Glomerular endothelial cell (primary cell): Measurements from ENCODE around the gene NBPF1. TPM values are rescaled to one million over a fixed set of nuclear protein-coding genes. Genes with fewer than 3 reads are reported as not detected.
"Not testable (repeated sequence)": the region's sequence is repeated elsewhere in the genome, so short reads cannot be mapped to it uniquely, and the experiment has no call there.

Experiments
- DNase-seq: peaks from one replicate; pipeline ENCODE4 v3.0.0-alpha.2; 2011; ENCODE audit warnings: low read depth, low spot score; ENCODE audit errors: extremely low read depth
- total RNA-seq: library from RNA; depleted of rRNA; stranded (reverse); fragments of >200 nt; gene quantifications from 2 replicates; pipeline ENCODE4 v1.2.3, GENCODE V29; 2015

NBPF1 gene
- total RNA-seq, 1 donor from 2014 or later, result 24.0 TPM

- not testable (repeated sequence) for DNase-seq
Observed at GRCh38 chr1:16607853-16608815, 5.2 kb downstream of the NBPF1 start.

- DNase-seq, result no peak
Observed at GRCh38 chr1:16607433-16607851, 5.9 kb downstream of the NBPF1 start.

GRCh38 chr1:16606666-16607432 lies 6.5 kb downstream of the NBPF1 start:
- DNase-seq, result not testable (repeated sequence)

- no peak for DNase-seq
Observed at GRCh38 chr1:16605532-16606505, 7.5 kb downstream of the NBPF1 start.

GRCh38 chr1:16605213-16605525 lies 8.2 kb downstream of the NBPF1 start:
- no peak for DNase-seq

DNA sequence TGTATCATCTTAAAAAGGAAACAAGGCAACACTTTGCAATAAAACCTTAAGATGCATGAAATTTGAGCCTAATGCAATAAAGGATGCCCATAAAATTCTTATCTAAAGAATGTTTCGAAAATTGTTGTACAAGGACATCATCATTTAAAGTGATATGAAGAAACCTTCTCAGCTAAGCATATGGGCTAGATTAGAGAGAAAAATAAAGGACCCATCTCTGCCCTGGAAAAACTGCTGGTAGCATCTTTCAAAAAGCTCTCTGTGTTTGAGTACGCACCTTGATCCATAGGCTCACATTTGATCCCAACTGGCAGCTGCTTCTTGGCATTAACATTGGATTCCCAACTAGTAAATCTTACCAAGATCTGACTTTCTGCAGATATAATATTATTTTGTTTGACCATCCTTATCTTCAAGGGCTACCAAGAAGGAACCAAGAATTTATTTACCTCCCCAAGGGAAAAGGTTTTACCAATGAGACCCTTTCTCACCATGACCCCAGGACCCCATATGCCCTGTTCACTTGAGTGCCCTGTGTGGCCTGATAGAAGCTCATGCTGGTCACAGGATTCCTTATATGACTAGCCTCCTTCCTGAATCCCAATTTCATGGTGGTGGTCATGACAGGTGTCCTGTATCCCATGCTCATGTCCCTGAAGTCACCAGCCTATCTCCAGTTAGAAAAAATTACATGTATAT lies 8.7 kb downstream of the NBPF1 start:
- not testable (repeated sequence) for DNase-seq

DNA sequence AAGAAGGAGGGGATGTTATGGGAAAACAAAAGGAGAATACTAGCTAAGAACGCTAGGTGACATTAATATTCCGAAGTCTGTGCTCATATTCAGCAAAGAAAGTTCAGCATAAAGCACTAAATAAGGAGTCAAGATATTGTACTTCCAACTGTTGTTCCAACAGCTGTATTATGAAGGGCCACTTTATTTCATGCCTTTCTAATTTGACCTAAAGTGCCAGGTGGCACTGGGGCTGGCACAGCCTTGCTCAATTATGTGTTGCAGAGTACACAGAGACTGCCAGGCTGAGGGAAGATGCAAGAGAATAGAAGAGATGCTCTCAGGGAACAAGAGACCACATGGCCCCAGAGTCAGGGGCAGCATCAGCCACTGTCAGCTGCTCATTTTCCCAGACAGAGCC lies 9.7 kb downstream of the NBPF1 start:
- not testable (repeated sequence) for DNase-seq

DNA sequence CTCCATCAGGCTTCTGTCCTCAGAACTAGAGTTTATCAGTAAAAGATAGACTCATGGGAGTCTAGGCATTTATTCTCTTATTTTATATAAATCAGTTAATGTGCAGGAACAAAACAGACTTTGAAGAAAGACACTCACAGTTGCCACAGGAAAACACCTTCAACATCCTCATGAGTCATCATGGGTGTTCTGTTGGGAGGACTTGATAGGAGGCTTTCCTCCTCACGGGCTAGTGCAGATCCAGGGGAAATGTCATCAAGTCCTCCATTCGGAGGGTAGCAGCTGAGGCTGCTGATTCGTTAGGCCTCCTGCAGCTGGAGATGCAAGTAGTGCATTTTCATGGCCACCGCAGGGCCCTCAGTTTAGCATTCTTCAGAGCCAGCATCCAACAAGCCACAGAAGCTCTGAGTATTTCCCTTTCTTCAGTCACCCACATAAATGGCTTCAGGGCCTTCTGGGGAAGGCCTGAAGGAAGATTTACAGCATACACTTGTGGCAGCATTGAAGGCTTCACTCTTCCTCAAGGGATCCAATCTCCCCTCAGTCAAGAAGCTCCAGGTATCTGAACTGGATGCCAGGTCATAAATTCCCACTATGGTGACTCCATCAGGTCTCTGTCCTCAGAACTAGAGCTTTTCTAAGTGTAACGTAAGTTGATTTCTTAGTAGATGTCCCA lies 10.9 kb downstream of the NBPF1 start:
- DNase-seq, result not testable (repeated sequence)

- DNase-seq, result not testable (repeated sequence)
Observed at GRCh38 chr1:16600855-16601786, 12.2 kb downstream of the NBPF1 start.

- not testable (repeated sequence) for DNase-seq
Observed at GRCh38 chr1:16599326-16599725, 14.0 kb downstream of the NBPF1 start.

DNA sequence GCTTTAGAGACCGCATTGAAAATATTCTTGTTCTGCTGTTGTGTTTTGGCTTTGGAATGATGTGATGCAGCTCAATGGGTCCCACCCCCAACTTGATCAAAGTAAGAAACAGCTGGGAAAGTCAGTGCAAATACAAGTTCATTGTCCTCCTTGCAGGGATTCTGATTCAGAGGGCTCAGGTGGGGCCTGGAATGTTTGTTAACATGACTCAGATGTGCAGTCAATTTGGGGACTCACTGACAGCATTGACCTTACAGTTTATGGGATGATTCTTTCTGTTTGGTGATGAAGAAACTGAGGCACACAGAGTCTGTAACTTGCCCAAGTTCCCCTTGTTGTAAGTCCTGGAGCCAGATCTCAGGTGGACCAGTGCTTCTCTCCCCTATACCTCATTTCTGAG lies 18.1 kb downstream of the NBPF1 start:
- not testable (repeated sequence) for DNase-seq

DNA sequence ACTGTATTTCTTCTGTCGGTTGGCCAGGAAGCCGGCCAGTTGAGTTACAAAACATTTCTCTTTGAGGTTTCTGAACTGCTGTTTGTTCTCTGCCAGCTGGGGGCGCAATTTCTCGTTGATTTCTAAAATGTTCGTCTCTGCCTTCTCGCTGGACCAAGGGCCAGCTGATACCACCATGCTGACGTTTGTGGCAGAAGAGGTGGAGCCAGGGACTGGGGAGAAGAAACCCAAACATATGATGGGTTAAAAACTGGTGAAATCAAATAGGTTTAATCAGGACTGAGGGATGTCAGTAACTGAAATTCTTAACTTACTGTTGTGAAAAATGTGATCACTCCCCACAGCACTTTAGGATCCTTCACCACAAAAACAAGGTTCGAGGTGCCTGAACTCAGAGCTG lies 21.5 kb downstream of the NBPF1 start:
- not testable (repeated sequence) for DNase-seq

GRCh38 chr1:16588081-16588480 lies 25.3 kb downstream of the NBPF1 start:
- DNase-seq, result not testable (repeated sequence)

- not testable (repeated sequence) for DNase-seq
Observed at GRCh38 chr1:16587639-16588038, 25.7 kb downstream of the NBPF1 start.

- DNase-seq, result not testable (repeated sequence)
Observed at GRCh38 chr1:16565324-16565723, 48.0 kb downstream of the NBPF1 start.

- DNase-seq, result not testable (repeated sequence)
Observed at GRCh38 chr1:16561035-16561434, 52.3 kb downstream of the NBPF1 start.

DNA sequence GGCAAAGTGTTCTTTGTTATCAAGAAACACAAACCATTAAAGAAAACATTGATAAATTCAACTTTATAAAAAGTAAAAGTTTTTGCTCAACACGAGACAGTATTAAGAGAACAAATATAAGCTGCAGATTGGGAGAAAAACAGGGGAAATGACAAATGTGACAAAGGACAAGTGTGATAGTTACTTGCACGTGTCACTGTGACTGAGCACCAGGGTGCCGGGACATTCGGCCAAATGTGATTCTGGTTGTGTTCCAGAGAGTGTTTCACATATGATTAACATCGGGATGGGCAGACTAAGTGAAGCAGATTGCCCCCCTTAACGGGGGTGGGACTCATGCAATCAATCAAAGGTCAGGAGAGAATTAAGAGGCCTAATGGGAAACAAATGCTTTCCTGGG lies 52.9 kb downstream of the NBPF1 start:
- DNase-seq, result not testable (repeated sequence)

DNA sequence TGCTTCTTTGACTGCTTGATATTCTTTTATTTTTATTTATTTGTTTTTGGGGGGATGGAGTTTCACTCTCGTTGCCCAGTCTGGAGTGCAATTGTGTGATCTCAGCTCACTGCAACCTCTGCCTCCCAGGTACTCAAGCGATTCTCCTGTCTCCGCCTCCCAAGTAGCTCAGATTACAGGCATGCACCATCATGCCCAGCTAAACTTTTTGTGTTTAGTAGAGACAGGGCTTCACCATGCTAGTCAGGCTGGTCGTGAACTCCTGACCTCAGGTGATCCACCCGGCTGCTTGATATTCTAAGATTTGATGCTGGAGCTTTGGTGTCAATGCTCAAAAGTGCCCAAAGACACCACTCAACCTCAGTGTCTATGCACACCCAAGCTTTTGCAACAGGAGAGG lies 53.7 kb downstream of the NBPF1 start:
- not testable (repeated sequence) for DNase-seq
